GM12864 (cell line): Measurements from ENCODE around the gene PTPA.
"Not testable (repeated sequence)": the region's sequence is repeated elsewhere in the genome, so short reads cannot be mapped to it uniquely, and the experiment has no call there.

Source experiments
- DNase-seq: peaks from one replicate; pipeline ENCODE4 v3.0.0-alpha.2; 2011; ENCODE audit warnings: low read depth
- H3K4me3 ChIP-seq: 2 replicates; pipeline ENCODE4 v1.5.1; 2011; ENCODE audit warnings: mild to moderate bottlenecking, low read depth, low read length, control low read depth
- CTCF ChIP-seq: IDR thresholded peaks from 2 replicates; pipeline ENCODE4 v1.5.1; 2011; ENCODE audit warnings: low read depth, mild to moderate bottlenecking, moderate library complexity, low read length, control low read depth, inconsistent platforms; ENCODE audit errors: missing control alignments

Gene PTPA

DNA sequence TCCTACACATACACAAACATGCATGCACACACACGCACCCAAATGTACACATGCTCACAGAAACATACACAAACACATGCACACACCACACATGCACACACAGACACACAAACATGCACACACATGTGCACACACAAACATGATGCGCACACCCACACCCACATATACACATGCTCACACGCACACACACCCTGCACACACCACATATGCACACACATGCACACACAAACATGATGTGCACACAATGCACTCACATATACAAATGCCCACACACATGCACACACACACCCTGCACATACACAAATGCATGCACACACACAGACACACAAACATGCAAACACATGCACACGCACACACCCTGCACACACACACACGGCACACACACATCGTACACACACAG, 74.2 kb downstream of the PTPA start:
- DNase-seq = no peak
- no peak overlapping the region for H3K4me3 ChIP-seq
- no peak for TF ChIP-seq CTCF

- no peak for TF ChIP-seq CTCF
- no peak overlapping the region for H3K4me3 ChIP-seq
- DNase-seq = no peak
These were observed 74.8 kb downstream of the PTPA start for GRCh38 chr9:129185991-129186390.

DNA sequence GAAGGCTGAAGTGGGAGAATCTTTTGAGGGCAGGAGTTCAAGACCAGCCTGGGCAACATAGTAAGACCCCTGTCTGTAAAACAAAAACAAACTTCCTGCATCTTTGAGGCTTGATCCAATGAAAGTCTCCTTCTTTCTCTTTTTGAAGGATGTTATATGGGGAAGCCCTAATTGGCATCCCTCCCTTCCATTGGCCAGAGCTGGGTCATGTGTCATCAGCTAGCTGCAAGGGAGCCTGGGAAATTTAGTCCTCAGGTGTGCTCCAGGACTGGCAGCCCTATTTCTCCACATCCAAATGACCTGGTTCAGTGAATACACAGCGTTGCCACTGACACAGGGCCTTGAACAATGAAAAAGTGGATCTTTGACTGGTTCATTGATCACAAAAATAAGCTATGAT, 75.8 kb downstream of the PTPA start:
- no peak for TF ChIP-seq CTCF
- no peak overlapping the region for H3K4me3 ChIP-seq
- no peak for DNase-seq

GRCh38 chr9:129189971-129190370, 78.8 kb downstream of the PTPA start:
- DNase-seq, H3K4me3 ChIP-seq: not testable (repeated sequence)

DNA sequence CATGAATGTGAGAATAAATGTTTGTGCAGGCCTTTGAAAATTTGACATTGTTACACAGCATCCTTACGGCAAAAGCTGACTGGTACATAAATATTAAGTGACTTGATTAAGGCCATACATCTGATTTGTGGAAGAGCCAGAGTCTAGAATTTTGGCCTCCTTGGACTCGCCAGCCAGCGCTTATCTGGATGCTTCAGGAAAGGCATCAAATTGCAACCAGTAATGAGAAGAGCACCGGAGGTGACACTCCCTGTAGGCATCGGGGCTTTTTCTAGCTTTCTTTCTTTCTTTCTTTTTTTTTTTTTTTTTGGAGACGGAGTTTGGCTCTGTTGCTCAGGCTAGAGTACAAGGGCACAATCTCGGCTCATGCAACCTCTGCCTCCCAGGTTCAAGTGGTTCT, 80.0 kb downstream of the PTPA start:
- TF ChIP-seq CTCF = no peak

DNA sequence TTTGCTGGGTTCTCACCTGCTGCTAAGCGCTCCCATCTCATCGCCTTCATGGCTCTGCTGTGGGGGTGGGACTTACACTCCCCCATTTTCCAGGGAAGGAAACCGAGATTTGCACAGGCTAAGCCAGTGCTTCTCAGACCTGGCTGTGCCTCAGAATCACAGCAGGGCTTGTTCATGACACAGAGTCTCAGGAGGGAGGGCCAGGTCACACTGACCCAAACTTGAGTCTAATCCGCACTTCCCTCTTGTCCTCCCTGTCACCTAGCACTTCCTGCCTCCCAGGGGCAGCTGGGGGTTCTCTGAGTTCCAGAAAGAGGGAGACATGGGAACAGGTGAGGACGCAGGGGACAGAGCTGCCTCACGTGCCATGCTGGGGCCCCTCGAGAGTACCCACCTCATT, 82.4 kb downstream of the PTPA start:
- no peak for TF ChIP-seq CTCF
- no peak overlapping the region for H3K4me3 ChIP-seq
- DNase-seq = no peak

More for the DNA sequence above, 80.0 kb downstream of the PTPA start:
- no peak for DNase-seq
- no peak overlapping the region for H3K4me3 ChIP-seq

GRCh38 chr9:129194221-129194620, 83.0 kb downstream of the PTPA start:
- H3K4me3 ChIP-seq = no peak overlapping the region
- no peak for DNase-seq
- no peak for TF ChIP-seq CTCF

GRCh38 chr9:129195606-129196005, 84.4 kb downstream of the PTPA start:
- no peak for TF ChIP-seq CTCF
- DNase-seq = no peak
- H3K4me3 ChIP-seq = no peak overlapping the region

- H3K4me3 ChIP-seq, DNase-seq: not testable (repeated sequence)
These were observed 85.8 kb downstream of the PTPA start for GRCh38 chr9:129197045-129197444.
